HG02610 (cell line): ENCODE data around the gene CXCL3.
"Not testable (repeated sequence)": the region's sequence is repeated elsewhere in the genome, so short reads cannot be mapped to it uniquely, and the experiment has no call there.

Experiments
- ATAC-seq: cut with Tn5 transposase; IDR thresholded peaks from one replicate; pipeline ENCODE4 v1.9.1; 2021; ENCODE audit warnings: mild to moderate bottlenecking, moderate library complexity; ENCODE audit not compliant: unreplicated experiment

The CXCL3 gene

DNA sequence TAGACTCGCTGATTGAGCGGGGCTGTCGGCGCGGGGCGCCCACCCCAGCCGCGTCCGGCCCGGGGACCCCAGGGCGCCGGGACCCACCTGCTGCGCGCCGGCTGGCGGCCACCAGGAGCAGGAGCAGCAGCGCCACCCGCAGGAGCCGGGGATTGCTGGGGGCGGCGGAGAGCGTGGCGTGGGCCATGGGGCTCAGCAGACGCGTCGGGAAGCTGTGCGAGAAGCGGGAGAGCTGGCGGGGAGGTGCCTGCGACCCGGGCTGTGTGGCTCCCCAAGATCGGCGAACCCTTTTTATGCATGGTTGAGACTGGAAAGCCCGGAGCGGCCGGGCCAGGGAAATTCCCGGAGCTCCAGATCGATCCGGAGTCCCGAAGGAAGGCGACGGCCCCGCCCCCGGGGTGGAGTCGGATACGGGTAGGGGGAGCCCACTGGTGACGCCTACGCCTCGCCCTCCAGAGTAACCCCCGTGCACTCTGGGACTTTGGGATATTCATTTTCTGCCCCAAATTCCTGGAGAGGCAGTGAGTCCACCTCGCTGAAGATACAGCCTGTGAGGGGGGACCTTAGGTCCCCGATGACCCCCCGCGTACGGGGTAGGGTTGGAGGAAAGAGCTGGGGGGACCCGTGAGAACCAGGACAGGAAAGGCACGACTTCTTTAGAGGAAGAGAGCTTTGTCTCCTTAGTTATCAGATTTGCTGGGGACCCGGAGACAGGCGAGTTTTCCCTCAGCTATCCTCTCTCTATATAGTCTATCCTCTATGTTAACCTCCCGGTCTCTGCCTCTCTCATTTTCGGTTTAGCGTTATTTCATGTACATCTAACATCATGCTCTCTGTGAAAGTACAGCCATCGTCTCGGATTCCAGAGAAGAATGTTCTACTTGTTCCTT is at the start of gene CXCL3:
CXCL3 (minus strand) TSS at position 265 of the 890 bp plus-strand sequence; CDS start at position 187, 78 bp downstream.
- peak; percentile 82 for ATAC-seq

DNA sequence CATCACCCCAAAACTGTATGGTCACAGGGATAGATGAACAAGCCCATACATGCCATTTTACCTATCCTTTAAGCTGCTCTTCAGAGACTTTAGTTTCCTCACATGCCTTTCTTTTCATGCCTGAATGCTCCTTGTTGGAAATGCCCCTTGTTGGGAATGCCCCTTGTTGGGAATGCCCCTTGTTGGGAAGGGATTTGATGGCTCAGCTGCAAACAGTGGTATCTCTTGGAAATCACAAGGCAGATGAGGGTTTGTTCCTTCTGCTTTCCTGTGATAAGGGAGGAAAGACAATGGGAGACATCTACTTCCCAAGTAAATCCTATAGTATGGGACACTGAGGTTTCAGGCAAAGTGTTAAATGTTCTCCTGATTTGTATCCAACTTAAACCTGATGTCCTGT is 49.0 kb upstream of the CXCL3 start:
- no peak for ATAC-seq

DNA sequence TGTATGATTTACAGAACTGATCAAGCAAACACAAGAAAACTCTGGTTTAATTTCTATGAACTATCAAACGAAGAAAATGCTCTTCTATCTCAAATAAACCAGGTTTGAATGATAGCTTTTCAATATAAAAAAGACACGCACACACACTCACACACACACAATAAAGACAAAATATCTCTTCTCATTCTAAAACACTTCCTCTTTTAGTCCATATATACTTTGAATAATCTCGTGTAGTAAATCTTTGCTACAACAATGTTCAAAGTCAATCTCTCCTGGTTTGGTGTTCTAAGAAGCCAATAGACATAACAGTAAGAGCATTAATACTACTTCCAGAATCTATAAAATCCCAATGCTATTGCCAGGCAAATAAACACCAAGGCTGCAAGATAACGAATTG is 47.2 kb upstream of the CXCL3 start:
- ATAC-seq = no peak

- ATAC-seq = no peak
These were observed 46.5 kb upstream of the CXCL3 start for GRCh38 chr4:74084984-74085383.

- ATAC-seq = no peak
These were observed 45.1 kb upstream of the CXCL3 start for GRCh38 chr4:74083546-74083945.

DNA sequence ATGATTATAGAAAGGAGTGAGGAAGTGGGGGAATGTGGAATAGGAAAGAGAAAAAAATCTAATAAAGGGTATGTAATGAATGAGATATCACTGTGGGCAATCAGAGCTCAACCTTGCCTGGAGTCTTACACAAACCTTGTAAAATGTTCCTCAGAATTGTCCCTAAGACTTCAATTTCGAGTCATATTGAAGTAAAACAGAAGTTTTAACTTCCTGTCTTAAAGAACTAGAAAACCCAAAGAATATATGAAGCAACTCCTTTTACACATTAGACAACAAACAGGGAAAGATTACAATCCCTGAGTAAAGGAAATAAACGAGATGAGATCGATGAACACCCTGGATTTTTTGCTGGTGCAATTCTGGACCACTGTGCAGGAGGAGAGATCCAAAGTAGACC is 42.5 kb upstream of the CXCL3 start:
- no peak for ATAC-seq

- ATAC-seq = not testable (repeated sequence)
These were observed 41.9 kb upstream of the CXCL3 start for GRCh38 chr4:74080351-74080750.

- not testable (repeated sequence) for ATAC-seq
These were observed 40.5 kb upstream of the CXCL3 start for GRCh38 chr4:74079024-74079423.

GRCh38 chr4:74073358-74073757 is 34.9 kb upstream of the CXCL3 start:
- ATAC-seq = no peak

GRCh38 chr4:74072739-74073138 is 34.2 kb upstream of the CXCL3 start:
- no peak for ATAC-seq

- ATAC-seq = no peak
These were observed 29.1 kb upstream of the CXCL3 start for GRCh38 chr4:74067586-74067985.

DNA sequence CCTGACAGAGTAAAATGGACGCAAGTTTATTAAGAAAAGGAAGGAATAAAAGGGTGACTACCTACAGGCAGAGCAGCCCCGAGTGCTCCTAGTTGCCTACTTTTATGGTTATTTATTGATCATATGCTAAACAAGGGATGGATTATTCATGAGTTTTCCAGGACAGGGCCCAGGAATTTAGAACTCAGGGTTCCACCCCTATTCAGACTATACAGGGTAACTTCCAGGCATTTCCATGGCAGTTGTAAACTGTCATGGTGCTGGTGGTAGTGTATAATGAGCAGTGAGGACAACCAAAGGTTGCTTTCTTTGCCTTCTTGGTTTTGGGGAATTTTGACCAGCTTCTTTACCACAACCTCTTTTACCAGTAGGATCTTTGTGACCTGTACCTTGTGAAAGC is 27.7 kb upstream of the CXCL3 start:
- no peak for ATAC-seq

- ATAC-seq = no peak
These were observed 26.7 kb upstream of the CXCL3 start for GRCh38 chr4:74065115-74065642.

GRCh38 chr4:74063859-74064258 is 25.4 kb upstream of the CXCL3 start:
- ATAC-seq = no peak

DNA sequence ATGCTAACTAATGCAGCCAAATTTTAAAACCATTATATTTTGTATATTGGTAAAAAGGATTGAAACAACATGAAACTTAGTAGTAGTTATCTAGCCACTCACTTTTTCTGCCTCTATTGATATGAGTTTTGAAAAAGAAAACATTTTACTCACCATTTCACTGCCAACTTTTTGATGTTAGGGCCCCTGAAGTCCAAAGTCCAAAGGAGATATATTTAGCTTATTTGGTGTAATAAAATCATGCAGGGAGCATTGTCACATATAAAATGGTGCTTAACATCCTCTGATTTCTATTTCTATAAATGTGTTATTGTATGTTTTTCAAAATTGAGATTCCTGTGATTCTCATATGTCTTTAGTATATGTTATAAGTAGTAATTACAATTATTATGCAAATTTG is 24.5 kb upstream of the CXCL3 start:
- no peak for ATAC-seq

DNA sequence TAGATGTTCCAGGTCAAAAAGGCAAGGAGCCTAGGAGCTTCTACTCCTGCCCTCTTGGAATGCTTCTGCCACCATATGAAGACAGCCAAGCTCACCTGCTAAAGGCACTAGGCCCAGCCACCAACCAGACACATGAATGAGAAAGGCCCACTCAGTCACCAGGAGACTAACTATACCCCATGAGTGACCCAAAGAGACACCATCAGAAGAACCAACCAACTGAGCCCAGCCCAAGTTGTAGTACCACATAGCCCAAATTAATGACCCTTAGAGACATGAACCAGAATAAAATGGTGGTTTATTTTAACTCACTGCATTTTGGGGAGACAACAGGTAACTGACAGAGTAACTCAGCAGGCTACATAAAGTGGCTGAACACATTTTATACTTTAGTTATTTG is 22.9 kb upstream of the CXCL3 start:
- ATAC-seq = no peak

DNA sequence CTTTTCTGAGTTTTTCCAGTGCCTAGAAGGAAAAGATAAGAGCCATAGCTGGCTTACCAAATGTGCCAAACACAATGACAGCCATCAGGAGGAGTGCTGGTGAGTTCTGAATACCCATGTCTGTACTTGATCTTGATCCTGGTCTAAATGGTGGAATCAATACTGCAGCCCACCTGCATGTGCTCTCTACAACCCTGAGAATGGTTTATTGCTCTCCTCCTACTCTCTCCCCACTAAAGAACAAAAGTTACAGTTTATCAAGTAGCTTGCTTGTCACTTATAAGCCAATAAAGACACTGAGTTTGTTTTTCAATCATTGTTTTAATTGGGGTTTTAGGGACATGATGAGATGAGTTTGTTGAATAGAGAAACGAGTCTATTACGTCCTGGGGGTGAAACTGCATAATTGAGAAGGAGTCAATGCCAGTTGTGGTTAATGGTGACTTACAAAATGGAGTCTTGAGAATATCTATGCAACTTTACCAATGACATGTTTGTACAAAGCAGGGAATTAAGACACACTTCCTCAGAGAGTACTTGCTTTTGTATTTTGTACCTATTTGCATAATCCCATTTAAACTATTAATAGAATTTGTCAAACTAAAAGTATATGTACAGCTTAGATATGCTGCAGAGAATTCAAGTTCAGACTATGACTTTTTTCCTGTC is 20.8 kb upstream of the CXCL3 start:
- no peak for ATAC-seq

DNA sequence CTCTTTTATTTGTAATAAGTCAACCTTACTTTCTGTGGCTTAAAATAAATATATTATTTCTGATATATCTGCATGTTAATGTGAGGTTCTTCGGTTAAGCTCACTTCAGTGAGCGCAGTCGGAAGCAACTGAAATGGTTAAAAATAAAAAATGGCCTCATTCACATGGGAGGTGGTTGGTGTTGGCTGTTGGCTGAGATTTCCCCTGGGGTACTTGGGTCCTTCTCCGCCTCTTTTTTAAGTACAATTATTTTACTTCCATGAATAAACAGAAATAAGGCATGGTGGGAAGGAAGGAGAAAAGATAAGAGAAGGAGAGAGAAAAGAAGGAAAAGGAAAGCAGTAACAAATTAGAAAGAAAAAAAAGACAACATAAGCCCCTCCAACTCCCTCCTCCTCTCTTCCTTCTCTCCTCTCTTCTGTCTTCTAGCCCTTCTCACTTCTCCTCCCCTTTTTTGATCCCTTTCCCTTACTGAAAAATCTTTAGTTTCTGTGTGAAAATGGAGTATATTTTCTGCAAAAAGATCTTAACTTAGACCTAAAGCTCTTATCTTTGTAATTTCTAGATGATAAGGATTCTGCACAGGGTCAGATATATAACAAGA is 19.7 kb upstream of the CXCL3 start:
- ATAC-seq = no peak

DNA sequence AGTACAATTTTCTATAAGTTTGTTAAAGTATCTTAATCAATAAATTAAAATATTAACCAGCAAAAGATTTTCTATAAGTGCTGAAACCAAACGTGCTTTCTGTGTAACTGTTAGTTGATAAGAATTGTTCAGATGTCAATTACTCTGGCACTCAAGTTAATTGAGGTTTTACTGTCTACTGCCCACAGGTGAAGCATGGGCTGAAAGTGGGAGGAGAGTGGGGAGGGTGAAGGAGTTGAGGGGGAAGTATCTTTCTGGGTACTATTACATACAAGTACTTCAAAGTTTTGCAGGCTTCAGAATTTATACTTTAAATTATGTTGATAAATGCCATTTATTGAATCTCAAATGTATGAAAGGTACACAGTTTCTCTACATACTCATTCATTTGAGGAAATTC is 19.1 kb upstream of the CXCL3 start:
- no peak for ATAC-seq

GRCh38 chr4:74056858-74057562 is 18.5 kb upstream of the CXCL3 start:
- no peak for ATAC-seq
